Hippocampal formation (tissue), 2 donors: ENCODE results near the gene RMRP.

Experiments
- DNase-seq, 2 donors: peaks; one replicate each; lab custom pipeline; 2025; lab: John Stamatoyannopoulos, UW

Gene RMRP

DNA sequence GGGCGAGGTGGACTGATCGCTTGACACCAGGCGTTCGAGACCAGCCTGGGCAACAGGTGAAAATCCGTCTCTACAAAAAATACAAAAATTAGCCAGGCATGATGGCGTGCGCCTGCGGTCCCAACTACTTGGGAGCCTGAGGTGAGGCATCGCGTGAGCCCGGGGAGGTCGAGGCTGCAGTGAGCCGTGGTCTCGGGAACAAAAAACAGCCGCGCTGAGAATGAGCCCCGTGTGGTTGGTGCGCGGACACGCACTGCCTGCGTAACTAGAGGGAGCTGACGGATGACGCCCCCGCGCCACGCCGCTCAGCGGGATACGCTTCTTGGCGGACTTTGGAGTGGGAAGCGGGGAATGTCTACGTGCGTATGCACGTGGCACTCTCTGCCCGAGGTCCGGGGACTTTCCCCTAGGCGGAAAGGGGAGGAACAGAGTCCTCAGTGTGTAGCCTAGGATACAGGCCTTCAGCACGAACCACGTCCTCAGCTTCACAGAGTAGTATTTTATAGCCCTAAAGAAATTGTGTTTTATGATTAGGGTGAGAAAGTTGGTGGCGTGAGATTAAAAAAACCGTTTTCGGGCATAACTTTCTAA, at the start of gene RMRP:
Gene RMRP (minus strand): TSS at position 474 of the 591 bp plus-strand sequence.
- DNase-seq = peak; percentile 94 to 98

GRCh38 chr9:35706951-35707350, 49.1 kb upstream of the RMRP start:
- DNase-seq = no peak

DNA sequence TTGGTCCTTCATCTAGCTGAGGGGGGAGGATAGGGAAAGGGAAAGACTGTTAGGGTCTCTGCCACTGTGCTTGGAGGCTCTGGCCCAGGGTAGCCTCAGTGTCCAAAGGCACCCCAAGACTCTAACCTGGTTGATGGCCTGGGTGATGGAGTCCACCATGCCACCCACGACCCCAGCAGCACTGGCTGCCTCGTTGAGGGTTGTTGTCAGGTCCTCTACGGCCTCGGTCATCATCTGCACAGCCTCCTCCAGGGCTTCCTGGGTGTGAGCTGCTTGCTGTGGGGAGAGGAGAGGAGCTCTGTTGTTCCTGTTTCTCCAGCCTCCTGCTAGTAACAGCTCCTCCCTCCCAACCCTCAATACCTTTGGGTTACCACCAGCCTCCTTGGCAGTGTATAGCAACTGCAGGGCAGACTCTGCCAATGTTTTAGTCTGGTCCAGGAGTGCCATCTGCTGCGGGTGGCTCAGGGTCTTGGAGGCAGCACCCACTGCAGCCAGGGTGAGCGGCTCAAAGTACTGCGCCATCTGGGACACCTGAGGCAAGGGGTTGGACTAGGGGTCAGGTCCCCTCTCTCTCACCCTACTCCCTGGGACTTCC, 48.1 kb upstream of the RMRP start:
- no peak for DNase-seq

DNA sequence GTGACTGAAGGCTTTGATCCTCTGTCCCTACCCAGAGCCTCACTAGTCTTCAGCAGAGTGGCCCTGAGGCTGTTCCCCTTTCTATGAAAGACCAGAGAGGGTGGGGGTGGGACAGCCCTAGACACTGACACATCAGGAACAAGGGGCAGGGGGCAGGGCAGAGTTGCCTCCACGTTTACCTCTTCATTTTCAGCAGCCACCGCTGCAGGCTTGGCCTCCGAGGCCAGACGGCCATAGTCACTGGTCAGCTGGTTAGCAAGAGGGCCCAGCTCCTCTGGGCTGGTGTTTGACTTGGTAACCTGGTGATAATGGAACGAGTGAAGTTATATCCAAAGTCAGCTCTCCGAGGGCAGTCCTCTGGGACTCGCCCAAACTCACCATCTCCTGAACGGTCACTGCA, 47.6 kb upstream of the RMRP start:
- DNase-seq = no peak

GRCh38 chr9:35703906-35704672, 46.3 kb upstream of the RMRP start:
- DNase-seq = no peak

GRCh38 chr9:35702696-35703095, 44.9 kb upstream of the RMRP start:
- DNase-seq = no peak

DNA sequence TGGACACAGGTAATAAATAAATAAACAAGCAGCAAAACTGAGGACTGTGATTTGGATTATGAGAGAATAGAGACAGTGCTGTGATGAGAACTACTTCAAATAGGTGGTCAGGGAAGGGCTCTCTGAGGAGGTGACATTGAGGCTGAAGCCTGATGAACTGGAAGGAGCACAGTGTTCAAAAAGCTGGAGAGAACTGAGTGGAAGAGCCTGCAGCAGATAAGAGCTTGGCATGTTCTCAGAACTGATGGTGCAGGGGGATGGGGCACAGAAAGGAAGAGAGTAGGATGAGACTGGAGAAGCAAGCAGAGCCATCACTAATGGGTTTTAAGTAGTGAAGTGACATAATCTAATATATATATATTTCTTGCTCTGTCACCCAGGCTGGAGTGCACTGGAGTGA, 43.1 kb upstream of the RMRP start:
- no peak for DNase-seq

DNA sequence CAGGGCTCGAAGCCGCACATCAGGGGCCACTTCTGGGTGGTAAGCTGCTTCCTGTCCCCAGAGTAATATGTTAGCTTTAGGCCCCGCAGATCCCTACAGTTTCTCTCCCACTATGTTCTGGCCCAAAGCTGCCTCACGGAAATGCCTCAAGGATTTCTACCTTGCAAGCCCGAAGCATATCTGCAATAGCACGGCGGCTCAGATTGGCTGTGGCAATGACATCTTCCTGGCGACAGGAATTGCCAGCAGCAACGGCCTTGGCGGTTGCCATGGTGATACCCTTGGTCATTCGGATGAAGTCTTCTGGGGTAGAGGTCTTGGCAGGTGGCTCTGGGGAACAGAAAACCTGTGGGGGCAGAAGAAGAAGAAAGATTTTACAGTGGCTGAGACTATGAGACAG, 42.2 kb upstream of the RMRP start:
- no peak for DNase-seq

DNA sequence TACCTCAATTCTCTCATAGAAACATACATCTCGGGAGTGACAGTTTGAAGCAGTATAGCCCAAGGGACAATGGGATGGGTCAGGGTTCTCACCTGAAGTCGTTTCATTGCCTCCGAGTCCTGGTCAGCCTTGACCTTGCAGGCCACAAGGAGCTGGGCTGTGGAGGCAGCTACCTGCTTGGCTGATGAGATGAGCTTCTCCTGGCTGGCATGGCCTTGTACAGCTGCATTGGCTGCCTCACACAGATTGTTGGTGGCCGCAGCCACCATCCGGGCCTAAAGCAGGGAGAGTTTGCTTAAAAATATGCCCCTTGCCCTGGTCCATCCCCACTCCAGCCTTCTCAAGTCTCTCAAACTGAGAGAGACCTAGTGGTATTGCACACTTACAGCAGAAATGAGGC, 40.4 kb upstream of the RMRP start:
- DNase-seq = no peak

DNA sequence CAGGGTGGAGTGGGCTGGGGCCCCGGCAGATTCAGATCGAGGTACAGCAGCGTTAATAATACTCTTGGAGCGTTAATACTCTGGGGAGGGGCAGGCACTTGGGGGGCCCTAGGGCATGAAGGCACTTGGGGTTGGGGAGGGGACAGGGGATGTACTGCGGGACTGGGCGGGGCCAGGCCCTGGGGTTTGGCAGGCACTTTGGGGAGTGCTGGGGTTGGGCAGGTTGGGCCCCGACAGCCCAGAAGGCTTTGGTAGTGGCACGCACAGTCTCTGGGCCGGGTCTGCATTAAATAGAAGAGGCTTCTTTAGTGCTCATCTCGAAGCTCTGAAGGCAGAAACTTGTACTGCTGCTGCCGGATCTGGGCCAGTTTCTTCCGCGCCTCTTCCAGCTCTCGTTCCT, 39.7 kb upstream of the RMRP start:
- no peak for DNase-seq

GRCh38 chr9:35696520-35697215, 38.8 kb upstream of the RMRP start:
- DNase-seq = no peak

DNA sequence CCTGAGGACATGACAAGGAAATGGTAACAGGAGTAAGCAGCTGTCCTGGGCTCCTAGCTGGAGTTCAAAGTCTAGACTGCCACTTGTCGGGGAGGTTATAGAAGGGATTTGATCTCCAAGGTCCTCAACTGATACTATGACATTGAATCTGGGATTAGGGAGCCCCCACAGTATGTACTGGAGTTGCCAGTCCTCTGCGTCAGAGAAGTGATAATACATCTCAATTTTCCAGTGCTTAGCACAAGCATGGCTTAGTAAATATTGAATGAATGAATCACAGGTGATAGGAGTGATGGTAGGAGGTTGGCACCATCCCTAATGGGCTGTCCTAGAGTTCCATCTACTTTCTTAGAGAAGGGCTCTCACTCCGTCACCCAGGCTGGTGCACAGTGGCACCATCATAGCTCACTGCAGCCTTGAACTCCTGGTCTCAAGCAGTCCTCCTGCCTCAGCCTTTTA, 38.2 kb upstream of the RMRP start:
- no peak for DNase-seq

GRCh38 chr9:35691757-35692301, 34.0 kb upstream of the RMRP start:
- DNase-seq = no peak

- DNase-seq = no peak
These were observed 33.5 kb upstream of the RMRP start for GRCh38 chr9:35691334-35691650.

- DNase-seq = peak; percentile 17 to 35
These were observed 33.0 kb upstream of the RMRP start for GRCh38 chr9:35690614-35691333.

- DNase-seq = no peak
These were observed 32.4 kb upstream of the RMRP start for GRCh38 chr9:35690294-35690613.

DNA sequence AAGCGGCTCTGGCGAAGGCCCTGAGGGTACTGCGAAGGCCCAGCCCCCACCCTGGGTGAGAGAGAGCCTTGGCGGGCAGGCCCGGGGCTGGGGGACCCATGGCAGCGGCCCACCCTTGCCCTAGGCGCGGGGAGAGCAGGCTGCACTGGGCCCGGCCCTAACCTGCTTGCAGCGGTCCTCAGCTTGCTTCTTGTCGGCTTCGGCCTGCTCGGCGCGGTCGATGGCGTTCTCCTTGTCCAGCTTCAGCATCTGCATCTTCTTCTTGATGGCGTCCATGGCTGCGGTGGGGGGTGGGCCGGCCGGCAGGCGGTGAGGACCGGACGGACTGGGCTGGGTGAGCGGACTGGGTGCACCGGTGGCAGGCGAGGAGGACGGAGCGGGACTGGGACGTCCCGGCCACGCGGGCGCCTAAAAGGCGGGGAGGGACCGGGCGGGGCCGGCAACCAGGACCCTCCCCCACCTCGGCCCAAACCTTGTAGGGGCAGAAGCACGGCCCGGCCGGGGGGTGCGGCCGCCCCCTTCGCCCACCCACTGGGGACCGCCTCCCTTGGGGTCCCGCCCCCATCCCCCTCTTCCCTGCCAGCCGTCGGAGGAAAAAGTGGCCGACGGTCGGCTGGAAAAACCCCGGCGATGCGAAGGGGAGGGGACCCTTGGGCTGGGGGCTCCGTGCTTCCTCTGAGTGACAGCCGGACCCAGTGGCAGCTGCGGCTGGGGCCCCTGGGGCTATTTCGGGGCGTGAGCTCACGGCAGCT, 31.9 kb upstream of the RMRP start, which contains the start of gene TPM2:
Gene TPM2 (minus strand): TSS at position 384 of the 752 bp plus-strand sequence. CDS start 108 bp downstream, at position 276.
- no peak for DNase-seq

DNA sequence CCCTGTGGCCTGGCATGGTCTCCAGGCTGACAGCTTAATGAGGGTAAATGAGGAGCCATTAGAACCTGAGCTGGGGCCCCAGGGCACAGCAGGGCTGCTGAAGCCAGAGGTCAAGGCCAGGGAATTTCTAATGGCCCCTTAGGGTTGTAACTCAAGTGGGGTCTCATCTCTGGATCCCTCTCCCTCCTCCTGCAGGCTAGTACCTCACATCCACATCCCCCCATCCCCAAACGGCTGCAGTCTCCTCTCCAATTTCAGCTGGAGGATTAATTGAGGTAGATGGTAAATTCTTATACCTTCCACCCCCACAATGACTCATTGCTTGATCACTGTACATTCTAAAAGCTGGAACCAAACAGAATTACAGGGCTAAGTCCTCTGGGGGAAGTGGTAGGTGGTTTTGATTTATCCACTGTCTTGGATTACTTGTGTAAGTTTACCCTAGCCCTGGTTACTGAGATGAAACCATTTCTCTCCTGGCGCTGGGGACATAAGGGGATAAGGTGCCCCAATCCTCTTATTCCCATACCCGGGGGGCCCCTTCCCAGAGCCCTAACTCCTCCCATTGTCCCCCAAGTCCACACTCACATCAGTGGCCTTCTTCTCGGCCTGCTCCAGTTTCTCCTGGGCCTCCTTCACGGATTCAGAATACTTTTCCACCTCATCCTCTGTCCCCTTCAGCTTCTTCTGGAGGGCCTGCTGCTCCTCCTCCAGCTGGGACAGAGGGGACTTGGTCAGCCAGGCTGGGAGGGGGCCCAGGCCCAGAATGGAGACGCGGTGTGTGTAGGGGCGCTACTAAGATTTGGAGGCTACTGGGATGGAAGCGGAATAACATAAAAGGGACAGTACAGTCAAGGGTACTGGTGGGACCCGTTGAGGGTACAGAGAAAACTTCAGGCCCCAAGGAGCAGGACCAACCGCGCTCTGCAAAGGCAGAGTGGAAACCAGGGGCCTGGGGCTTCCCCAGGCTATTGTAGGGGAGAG, 31.0 kb upstream of the RMRP start:
- DNase-seq = no peak

- DNase-seq = no peak
These were observed 30.2 kb upstream of the RMRP start for GRCh38 chr9:35687972-35688557.

- no peak for DNase-seq
These were observed 29.5 kb upstream of the RMRP start for GRCh38 chr9:35687306-35687705.
